KBM-7 (cell line): Measurements from ENCODE around the gene TEDDM1.
"Not testable (repeated sequence)": the region's sequence is repeated elsewhere in the genome, so short reads cannot be mapped to it uniquely, and the experiment has no call there.

Experiments
- DNase-seq: peaks from one replicate; pipeline ENCODE4 v3.0.0-alpha.2; 2015
- in situ Hi-C: fragments of 300-500 bp; cut with MboI; formaldehyde crosslinking; loops from 2 replicates; pipeline ENCODE4 v1.14.3; 2020; ENCODE audit warnings: low sequenced_read_pairs, low pct_unique_long_range_greater_than_20kb, mixed read lengths

The TEDDM1 gene

DNA sequence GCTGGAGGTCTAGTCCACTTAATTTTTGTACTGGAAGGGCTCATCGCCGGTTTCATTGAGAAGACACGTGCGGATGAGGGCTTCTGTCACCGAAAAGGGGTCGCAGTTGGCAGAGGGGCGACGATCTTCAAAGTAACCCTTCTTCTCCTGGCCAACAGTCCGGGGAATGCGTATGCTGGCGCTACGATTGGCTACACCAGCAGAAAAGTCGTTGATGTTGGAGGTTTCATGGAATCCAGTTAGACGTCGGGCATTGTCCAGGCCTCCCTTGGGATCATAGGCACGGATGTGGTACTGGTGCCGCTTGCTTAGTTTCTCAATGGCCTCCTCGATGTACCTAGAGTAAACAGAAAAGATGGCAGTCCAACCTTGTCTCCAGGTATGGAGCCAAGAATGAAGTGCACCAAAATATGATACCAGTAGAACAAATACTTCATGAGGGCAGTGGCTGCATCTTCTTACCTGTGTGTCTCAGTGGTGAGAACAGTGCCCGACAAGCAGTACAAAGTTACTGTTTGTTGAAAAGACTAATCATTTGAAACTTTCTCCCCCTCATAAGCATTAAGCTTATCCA lies 16.0 kb downstream of the TEDDM1 start:
- DNase-seq: no peak
- in situ Hi-C loops: no loop called here

DNA sequence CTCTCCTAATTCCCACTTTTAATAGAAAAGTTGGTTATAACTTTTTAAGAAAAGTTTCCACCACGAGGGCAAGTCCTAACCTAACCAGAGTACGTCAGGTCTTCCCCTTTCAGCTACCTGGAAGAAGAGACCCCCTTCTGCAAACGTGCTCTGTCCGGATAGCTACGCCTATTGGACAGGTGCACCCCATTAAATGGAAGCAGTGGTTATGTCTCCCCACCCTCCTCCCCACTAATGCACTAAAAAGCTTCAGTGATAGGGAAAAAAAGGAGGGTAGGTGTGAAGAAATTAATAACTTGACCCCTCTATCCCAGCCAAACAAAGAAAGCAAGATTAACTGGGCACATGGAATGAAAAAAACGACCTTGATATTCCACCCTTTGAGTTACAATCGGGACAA lies 16.5 kb downstream of the TEDDM1 start:
- DNase-seq: no peak
- in situ Hi-C loops: no loop called here

DNA sequence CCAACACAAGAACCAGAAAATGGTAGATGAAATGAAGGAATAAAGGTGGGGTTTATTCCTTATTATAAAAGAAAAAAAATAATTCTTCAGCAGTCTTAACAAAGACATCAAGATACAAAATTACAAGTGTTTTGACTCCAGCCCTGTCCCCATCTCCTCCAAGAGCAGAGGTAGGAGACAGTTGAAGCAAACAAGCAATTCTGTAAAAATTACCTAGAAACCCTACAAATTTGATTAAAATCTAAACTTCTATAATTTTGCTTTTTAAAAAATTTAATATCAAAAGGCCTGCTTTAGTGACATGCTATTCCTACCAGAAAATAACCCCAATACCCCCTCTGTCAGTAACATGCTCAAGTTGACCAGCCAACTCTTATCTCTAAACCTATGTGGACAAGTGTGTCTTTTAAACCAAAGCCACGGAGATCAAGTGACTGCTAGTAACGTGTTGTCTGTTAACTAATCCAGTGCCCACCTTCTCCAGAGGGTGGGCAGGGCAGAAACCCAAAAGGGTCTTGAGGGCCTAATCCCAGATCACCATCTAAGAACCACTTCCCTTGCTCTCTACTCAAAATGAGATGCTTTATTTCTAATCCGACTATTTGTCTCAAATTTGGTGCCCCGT lies 17.3 kb downstream of the TEDDM1 start:
- no peak for DNase-seq
- in situ Hi-C loops: no loop called here

DNA sequence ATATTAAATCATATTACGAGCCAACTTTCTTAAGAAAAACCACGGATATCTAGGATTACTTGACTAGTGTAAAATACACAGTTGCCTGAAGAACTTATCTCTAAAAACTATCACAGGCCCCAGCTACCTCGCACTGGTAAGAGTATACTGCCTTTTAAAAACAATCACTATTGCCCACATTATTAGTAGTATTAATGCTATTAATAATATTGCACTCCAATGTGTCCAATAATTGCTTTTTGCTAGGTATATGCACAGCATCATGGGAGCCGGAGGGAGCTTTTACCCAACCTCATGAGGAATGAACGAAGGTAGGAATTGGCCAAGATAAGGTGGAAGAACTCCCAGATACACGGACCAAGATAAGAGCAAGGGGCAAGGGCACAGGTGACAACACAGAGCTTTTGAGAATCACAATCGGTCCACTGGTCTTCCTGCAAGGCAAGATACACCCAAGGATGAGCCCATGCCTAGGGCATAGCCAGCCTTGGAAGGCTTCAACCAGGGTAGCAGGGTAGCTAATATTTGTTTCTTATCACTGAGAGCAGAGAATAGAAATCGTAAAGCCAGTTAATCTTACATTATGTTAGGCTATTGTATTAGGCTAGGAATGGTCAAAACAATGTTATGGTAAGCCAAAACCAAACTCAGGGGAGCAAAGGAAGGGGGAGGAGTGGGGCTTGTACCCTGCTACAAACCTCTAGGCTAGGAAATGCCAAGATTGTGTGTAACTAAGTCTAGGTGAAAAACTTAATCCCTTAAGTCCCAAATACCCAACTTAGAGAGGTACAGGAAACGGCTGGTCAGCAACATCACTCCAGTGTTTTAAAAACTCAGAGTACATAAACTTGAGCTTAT lies 18.3 kb downstream of the TEDDM1 start:
- in situ Hi-C loops: no loop called here
- no peak for DNase-seq

DNA sequence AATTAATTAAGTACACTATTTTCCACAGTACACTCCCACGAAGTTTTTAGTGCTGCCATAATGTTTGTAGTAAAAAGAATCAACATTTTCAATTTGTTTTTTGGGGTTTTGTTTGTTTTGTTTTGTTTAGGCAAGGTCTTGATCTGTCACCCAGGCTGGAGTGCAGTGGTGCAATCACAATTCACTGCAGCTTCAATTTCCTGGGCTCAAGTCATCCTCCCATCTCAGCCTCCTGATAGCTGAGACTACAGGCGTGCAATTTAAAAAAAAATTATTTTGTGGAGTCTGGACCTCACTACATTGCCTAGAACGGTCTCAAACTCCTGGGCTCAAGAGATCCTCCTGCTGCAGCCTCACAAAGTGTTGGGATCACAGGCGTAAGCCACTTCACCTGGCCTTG lies 20.3 kb downstream of the TEDDM1 start:
- in situ Hi-C loops: no loop called here
- no peak for DNase-seq

DNA sequence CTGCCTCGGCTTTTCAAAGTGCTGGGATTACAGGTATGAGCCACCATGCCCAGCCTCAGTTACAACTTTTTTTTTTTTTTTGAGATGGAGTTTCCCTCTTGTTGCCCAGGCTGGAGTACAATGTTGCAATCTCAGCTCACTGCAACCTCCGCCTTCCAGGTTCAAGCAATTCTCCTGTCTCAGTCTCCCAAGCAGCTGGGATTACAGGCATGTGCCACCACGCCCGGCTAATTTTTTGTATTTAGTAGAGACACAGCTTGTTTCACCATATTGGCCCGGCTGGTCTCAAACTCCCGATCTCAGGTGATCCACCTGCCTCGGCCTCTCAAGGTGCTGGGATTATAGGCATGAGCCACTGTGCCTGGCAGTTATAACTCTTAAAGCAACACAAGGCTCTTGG lies 20.7 kb downstream of the TEDDM1 start:
- in situ Hi-C loops, DNase-seq: not testable (repeated sequence)

DNA sequence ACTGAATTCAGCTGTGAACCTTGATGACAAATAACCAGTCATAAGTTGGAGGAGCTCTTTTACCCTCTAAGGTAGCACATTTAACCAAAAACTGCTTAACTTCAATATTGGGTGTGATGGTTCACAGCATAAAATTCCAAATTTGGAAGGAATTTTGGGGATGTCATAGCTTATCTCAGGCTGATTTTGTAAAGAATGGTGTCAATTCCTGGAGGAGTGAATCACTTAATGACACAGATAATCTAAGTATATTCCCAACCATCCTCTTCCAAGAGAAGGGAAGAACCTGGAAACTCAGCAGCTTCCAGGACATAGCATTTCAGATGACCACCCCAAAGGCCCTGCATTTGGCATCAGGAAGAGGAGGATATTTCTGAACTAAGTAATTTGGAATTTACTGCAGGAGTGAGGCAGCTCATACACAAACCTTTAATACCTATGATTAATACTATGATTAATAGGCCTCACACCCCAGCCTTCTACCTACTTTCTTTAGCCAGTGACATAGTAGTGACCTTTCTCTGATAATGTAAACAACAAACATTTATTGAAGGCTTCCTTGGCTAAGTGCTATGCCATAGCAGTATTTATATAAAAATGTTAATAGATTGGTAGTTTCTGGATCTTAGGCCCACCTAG lies 23.4 kb downstream of the TEDDM1 start:
- DNase-seq: no peak
- in situ Hi-C loops: no loop called here

DNA sequence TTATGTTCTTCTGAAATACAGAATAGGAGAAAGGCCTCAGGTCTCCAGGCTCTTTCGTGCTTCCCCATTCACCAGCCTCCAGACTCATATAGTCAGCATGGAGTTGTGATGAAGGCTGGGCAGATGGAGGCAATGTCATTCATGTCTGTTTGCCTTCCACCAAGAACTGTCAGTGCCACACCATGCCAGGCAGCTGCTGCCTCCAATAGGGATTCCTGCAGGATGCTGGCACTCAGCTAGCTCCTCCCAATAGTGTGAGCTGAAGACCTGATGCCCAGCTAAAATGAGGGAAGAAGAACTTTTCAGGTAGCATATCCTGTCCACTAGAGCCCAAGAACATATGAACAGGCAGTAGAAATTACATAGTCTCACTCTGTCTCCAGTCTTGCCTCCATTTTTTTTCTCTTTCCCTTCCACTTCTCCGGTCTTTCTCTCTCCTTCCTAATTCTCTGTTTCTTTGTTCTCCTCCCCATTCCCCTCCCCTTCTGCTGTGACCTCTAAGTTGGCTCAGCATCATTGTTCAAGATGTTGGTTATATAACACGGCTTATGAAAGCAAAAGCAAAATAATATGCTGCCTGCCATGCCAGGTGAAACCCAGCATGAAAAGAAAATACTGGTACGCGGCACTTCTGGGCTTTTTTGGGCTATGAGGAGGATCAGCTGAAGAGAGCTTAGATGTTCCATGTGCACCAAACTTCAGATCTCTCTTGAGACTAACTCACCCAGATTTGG lies 26.2 kb downstream of the TEDDM1 start:
- in situ Hi-C loops: no loop called here
- DNase-seq: no peak

DNA sequence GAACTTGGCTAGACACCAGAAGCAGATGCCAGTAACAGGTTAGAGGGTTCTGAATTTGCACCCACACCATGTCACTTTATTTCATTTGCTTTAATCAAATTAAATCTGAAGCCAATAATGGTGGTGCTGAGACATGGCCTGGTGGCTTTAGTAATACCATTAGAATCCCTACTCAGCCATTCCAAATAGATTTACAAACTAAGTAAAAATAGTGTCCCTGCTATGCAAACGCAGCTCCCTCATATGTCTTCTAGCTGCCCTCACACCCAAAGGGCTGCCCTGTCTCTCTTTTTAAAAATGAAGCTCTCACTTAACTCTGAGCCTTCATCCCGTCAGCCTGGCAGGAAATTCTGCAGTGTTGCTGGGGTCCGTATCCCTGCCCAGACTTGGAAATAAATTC lies 29.9 kb downstream of the TEDDM1 start:
- no peak for DNase-seq
- in situ Hi-C loops: no loop called here

DNA sequence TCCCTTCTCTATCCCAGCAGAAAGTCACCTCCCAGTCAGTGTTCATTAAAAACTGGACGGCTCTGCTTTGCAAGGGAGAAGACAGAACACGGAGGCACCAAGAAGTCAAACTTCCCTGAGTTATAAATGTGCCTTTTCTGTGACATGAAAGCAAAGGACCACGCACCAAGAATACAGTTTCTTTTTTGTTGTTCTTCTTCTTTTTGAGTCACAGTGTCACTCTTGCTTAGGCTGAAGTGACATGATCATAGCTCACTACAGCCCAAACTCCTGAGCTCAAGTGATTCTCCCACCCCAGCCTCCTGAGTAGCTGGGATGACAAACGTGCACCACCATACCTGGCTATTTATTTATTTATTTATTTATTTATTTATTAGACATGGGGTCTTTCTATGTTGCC lies 31.6 kb downstream of the TEDDM1 start:
- no peak for DNase-seq
- in situ Hi-C loops: no loop called here

DNA sequence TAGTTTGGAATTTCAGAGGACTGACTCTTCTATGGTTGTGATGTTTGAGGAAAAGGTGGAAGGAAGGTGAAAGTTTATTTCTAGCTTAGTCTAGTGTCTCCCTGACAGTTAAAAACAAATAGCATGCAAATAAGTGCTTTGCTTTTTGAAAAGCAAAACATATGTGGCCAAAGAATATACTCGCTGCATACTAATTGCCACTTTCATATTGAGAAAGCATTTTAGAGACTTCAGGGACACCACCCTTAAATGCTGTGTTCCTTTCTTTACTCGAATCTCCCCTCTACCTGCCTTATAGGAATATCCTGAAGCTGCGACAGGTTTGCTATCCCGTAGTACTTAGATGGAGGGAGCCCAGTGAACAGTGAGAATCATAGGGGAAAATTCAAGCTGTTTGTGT lies 32.1 kb downstream of the TEDDM1 start:
- in situ Hi-C loops: no loop called here
- no peak for DNase-seq

DNA sequence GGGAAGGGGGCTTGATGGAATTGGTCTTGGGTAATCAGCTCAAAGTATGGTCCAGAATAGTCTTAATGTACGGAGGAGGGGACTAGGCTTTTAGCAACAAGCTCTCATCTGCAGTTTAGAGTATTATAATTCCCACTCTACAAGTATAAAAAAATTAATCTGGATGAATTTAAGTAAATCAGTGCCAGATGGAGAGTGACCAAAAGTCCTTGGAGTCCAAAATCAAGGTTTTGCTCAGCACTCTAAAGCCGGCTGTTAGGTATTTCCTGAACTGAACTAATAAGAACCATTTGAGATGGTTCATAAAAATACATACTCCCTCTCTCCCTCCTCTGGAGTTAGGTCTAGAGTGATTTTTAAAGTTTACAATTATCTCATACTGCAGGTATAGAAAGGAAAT lies 32.5 kb downstream of the TEDDM1 start:
- in situ Hi-C loops: no loop called here
- no peak for DNase-seq

DNA sequence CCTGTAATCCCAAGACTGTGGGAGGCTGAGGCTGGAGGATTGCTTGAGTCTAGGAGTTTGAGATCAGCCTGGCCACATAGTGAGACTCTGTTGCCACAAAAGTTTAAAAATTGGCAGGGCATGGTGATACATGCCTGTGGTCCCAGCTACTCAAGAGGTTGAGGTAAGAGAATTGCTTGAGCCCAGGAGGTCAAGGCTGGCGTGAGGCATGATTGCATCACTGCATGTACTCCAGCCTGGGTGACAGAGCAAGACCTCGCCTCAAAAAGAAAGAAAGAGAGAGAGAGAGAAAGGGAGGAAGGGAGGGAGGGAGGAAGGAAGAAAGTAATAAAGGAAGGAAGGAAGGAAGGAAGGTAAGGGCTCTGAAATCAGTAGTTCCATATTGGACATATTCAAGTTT lies 33.9 kb downstream of the TEDDM1 start:
- in situ Hi-C loops: no loop called here
- DNase-seq: no peak

DNA sequence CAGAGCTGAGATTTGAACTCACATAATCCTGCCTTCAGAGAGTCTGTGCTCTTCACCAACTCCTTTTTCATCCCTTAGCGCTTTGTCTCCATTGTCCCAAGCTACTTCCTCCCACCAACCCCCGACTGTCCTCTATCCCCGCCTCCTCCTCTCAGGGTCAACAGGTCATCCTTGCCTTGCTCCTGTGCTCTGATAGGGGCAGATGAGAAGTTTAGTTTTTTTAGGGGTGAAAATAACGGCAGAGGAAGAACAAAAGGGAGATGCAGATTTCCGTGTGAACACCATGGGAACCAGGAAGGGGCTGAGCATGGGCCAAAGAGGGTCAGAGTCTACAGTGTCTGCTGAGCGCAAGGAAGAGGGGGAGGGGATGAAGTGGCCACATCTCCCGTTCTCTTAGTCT lies 40.8 kb downstream of the TEDDM1 start:
- in situ Hi-C loops: no loop called here
- no peak for DNase-seq

DNA sequence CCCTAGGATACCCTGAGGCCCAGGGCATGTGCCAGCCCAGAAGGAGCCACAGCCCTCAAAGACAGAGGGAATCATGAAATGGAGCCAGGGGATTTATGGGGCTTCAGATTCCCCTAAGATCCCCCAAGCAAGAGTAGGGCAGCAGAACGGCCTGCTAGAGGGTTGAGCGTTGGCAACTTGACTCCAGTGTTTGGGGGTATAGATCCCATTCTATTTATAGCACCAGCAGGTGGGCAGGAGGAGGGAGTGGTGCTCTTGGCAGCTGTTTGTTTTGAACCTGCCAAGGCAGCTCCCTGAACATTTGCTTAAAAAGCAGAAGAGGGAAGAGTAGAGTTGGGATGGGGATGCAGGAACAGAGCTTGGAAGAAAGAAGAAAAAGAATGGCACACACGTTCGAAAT lies 42.6 kb downstream of the TEDDM1 start:
- in situ Hi-C loops: no loop called here
- DNase-seq: no peak

DNA sequence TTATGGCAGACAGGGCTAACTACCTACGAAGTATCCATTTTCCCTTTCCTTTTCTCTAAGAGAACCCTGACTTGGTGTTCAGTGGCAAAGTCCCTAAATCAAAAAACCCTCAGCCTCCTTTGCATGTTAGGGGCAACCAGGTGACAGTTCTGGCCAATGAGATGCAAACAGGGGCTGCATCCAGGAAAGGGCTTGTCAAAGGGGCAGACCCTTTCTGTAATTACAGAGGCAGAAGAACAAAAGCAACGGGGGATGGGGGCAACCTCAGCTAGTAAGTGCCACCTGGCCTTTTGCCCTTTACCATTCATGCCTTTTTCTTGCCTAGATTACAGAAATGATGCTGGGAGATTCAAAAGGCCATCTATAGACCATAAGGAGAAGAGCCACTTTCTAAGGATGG lies 43.3 kb downstream of the TEDDM1 start:
- in situ Hi-C loops: no loop called here
- DNase-seq: no peak

DNA sequence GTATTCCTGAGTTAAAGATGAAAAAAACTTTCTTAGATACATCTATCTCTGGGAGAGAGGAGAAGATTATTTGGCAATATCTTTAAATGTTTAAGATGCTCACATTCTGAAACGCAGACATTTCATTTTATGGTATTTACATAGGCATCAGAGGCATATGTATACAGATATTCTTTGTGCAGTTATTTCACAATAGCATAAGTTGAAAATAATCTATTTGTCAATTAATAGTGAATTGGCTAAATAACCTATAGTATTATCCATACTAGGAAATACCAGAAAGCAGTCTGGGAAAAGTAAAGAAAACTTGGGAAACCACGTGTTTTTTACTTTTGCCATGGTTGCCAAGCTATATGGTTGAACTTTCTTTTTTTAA lies 44.8 kb downstream of the TEDDM1 start:
- no peak for DNase-seq
- in situ Hi-C loops: no loop called here

DNA sequence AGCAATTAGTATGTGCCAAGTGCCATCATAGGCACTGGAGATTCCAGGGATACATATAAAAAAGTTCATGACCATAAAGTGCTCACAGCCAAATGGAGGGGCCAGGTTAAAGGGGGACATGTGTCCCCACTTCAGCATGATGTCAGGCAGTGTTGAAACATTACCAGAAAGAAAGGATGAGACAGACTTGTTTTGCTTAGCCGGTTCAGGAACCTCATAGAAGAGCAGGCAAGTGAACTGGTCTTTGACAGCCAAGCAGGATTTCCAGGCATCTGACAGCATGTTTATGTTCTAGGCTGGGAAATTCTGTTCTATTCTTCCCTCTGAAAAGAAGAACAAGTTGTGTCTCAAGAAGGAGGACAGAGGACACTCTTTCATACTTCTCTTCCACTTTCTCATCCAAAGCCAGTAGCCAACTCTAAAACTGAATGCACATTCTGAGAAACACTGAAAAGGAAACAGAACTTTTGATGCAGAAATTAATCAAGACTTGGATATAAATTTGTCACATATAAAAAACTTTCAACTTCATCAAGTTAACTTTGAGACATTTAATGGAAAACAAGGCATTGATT lies 48.6 kb downstream of the TEDDM1 start:
- in situ Hi-C loops: no loop called here
- DNase-seq: no peak

DNA sequence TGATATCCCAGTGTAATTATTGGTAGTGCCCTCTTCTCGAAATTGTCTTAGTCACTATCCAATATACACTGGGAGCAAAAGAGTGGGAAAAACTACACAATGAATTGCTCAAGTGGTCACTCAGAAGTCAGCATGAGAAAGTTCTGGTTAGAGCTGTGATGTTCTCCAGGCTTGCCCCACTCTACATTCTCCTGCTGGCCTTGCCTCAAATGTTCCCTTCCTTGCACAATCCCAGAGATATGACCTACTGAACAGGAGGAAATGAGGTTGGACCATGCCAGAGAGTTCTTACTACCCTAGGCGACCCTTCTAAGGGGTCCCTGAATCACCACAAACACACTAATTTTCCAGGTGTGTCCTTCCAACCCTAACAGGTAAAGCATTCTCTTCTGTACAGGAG lies 49.6 kb downstream of the TEDDM1 start:
- DNase-seq: no peak
- in situ Hi-C loops: no loop called here
